A549 (cell line): Measurements from ENCODE around the gene ALG3.

Experiments
- CTCF ChIP-seq: fragments of >200 bp; sonication (Bioruptor Twin); formaldehyde crosslinking; IDR thresholded peaks from 3 replicates; pipeline ENCODE4 v1.5.1; 2016
- EP300 ChIP-seq, 2 experiments: fragments of >200 bp; sonication (Bioruptor Twin); formaldehyde crosslinking; IDR thresholded peaks; 2 replicates in 1 of 2; 3 replicates in 1 of 2; pipeline ENCODE4 v1.6.1; 2016 to 2017
- POLR2A ChIP-seq: IDR thresholded peaks from 2 replicates; pipeline ENCODE4 v1.6.1; 2012; ENCODE audit warnings: mild to moderate bottlenecking, low read length

- TF ChIP-seq POLR2A (no peak), EP300 (IDR thresholded peaks at IDR 0.05) (no peak), CTCF (no peak)
These were observed 8.5 kb upstream of the ALG3 start for GRCh38 chr3:184257083-184257915.
